Stimulated activated CD4-positive, alpha-beta T cell treated with anti-CD3 and anti-CD28 coated beads, Interleukin-4, amount 100 ng/mL, for 4 hours (primary cell): ENCODE measurements around the gene TECR.

ENCODE experiments used
- DNase-seq, 2 experiments: peaks; one replicate each; pipeline ENCODE4 v3.0.0-alpha.2; 2020

The TECR gene

DNA sequence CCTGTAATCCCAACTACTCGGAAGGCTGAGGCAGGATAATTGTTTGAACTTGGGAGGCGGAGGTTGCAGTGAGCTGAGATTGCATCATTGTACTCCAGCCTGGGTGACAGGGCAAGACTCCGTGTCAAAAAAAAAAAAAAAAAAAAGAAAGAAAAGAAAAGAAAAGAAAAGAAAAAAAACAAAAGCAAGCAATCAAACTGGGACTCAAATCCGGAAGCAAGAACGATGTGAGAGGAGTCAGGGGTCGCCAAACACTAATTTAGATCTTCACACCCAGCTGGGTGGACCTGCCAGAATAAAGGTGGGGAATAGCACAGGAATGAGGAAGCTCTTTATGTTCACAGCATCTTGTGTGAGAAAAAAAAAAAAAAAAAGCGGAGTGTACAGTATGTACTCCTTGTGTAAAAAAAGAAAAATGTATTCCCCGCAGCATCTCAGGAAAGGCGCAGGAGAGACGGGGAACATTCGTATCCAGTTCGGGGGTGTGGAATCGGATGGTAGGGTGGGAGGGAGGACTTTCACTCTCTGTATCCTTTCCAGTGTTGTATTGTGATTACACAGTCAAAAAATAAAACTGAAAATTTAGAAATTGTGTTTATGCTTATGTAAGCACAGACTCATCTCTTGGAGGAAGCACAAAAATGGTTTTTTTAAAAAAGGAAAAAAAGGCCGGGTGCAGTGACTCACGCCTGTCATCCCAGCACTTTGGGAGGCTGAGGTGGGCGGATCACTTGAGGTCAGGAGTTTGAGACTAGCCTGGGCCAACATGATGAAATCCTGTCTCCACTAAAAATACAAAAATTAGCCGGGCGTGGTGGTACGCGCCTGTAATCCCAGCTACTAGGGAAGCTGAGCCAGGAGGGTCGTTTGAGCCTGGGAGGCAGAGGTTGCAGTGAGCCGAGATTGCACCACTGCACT is 18.8 kb upstream of the TECR start:
- no peak for DNase-seq

DNA sequence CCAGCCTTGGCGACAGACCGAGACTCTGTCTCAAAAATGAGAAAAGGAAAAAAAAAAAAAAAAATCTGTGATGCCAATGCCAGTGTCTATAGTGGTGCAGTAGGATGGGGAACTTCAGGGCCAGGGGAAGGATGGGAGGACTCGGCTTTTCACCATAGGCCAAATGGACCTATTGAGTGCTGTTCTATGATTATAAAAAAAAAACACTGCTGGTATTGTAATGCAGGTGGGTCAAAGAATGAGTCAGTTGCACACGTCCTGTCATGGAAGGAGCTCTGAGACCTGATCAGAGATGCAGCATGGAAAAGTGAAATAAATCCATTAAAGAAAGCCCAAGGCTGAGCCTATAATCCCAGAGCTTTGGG is 18.2 kb upstream of the TECR start:
- DNase-seq: no peak

DNA sequence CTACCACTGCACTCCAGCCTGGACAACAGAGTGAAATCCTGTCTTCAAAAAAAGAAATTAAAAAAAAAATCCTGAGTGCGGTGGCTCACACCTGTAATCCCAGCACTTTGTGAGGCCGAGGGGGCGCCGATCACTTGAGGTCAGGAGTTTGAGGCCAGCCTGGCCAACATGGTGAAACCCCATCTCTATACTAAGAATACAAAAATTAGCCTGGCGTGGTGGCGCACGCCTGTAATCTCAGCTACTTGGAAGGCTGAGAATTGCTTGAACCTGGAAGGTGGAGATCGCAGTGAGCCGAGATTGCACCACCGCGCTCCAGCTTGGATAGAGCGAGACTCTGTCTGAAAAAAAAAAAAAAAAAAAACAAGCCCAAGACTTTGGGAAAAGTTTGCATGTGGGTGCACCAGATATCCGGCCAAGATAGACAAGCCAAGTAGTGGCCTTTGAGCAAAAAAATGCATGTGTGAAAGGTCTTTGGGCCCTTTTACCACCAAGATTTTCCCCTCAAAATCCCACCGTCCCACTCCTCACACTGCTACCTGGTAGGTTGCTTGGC is 16.9 kb upstream of the TECR start:
- no peak for DNase-seq

DNA sequence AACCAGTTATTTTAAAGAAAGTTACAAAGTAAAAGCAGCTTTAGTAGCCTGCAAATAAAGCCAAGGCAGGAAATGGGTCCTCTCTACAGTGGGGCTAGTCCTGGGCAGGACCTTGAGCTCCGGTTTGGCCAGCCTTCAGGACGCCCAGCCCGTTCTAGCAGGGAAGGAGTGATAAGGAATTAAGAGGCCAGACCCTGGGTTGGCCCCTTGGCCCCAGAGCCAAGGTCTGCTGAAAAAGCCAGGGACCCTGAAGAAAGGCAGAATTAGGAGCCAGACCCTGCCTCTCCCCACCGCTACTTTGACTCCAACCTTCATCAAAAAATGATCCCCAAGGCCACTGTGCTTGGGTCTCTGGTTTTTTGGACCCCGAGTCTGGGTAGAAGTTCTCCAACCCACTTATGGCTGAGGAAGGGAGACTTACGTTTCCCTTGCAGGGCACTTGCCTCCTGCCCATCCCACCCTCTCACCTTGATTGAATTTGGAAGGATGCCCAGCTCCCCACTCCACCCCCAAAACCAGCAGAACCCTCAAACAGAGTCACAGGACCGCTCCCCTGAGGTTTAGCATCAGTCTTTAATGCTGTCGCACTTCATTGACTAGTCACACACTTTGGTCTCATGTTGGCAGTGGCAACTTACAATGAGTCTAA is 15.1 kb upstream of the TECR start:
- no peak for DNase-seq

DNA sequence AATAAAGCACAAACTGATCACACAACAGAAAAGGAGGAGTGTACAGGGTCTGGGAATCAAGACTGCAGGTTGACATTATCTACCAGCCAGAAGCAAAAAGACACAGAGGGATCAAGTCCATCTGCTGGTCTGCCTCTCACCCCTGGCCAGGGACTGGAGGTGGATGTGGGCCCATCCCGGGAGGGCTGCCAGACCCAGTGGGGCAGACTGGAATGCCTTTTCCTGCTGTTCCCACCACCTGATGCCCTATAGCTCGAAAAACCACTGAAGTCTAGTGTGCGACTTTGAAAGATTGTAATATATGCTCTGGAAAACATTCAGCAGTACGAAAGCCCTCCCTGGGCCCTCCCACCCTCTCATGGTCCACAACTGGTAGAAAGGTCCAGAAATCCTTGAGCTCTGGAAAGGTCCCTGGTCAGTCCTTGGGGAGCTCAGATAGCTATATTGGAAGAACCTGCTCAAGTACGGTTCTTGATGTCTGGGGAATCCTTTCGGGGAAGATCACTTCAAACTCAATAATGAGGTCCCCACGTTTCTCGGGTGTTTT is 13.8 kb upstream of the TECR start:
- no peak for DNase-seq

DNA sequence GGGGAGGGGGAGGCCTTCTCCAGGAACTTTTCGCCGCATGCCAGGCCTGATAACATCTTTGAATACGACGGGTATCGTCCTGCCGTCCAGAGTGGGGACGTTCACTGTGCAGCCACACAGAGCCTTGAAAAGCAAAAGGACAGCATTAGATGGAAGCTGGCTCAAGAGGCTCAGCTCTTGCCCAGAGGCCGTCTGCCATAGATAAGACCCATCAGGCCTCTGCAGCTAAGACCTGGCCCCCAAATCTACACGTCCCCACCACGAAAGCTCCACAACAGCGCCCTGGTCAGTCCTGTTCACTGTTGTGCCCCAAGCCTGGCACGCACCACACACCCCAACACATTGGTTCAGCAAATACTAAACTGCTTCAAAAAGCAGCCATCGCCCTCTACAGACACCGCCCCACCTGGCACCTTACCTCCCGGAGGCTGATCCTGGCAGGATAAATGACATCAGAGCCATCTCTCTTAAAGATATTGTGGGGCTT is 13.3 kb upstream of the TECR start:
- DNase-seq: no peak

DNA sequence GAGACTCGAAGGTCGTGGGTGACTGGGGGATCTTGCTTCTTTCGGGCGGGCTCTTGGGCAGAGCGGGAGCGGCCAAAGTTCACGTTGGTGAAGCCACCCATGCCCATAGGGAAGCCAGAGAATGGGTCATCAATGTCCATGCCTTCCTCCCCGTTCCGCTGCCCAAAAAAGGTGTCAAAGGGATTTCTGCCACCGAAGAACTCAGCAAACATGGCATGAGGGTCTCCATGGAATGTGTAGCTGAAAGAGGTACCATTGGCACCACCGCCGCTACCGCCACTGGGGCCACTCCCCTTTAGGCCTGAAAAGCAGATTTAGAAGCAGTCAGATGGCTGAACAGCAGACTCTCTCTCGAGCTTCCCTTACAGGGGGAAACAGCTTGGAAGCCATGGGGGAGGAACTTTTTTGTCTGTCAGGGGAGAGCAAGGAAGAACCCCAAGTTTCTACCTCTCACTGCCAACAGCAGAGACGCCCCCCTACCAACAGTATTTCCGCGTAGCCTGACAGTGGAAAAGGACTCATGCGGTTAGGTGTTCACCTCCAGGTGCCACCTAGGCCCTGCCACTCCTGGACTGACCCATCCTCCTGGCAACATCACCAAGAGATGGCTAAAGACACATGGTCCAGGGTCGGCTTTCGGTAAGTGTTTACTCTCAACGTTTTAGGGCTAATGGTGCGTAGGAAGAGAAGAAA is 12.5 kb upstream of the TECR start:
- DNase-seq: no peak

DNA sequence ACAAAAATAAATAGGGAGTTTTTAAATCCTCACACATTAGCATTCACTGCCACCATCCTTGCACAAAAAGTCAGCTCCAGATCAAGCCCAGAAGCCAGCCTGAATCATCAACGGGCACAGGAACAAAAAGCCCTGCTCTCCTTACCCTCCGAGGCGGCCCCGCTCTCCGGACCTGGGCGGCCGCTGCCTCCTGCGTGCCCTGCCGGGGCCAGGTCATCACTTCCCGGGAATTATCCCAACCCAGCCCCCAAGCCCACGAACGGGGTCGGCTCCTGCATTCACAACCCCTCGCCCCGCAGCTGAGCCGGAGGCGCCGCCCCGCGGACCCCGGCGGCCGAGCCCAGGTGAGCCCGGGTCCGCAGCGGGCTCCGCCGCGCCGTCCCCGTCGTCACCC is 12.0 kb upstream of the TECR start:
- DNase-seq: peak in 1 of 2 experiments; percentile 24

DNA sequence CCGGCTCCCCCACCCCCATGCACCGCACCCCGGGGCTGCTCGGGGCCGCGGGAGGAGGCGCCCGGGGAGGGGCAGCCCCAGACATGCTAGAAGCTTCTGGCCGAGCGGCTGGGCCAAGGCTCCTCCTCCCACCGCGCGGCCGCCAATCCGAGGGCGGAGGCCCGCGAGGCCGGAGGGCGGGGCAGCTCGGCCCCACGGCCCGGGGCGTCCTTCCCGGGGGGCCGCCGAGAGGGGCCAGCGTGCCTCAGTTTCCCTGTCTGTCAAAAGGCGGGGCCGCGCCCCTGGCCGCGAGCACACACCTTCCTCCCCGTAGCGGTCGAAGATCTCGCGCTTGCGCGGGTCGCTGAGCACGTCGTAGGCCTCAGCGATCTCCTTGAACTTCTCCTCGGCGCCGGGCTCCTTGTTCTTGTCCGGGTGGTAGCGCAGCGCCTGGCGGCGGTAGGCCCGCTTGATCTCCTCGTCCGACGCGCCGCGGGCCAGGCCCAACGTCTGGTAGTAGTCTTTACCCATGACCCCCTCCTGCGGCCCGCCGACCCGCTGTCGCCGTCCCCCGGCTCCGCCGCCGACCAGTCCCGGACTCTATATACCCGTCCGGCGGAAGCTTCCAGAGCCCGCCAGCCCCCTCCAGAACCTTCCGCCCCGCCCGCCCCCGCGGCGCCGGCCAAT is 11.4 kb upstream of the TECR start, which contains the start of gene DNAJB1:
TSS of gene DNAJB1 (minus strand) at position 558 of the 666 bp plus-strand sequence. CDS start at position 510, 48 bp downstream.
- DNase-seq: peak; percentile 62 to 69

DNA sequence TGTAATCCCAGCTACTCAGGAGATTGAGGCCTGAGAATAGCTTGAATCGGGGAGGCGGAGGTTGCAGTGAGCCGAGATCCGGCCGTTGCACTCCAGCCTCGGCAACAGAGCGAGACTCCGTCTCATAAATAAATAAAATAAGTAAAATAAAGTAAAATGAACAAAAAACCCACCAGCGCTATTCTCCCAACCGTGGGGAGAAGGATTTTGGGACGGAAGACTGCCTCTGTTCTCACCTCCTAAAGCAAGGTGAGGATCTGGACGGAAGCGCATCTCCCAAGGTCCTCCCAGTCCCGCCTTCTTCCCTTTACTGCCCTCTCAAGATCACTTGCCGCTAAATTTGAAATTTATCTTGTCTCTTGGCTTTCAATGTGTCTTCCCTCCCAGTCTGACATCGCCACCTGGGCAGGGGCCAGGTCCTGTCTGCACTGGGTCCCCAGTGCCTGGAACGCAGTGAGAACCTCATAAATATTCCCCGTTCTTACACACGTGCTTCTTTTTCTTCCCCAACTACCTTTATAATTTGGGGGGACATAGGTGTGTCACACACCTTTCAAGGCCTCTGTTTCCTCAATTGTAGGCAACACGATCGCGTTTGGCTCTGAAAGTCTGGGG is 10.0 kb upstream of the TECR start:
- DNase-seq: no peak

DNA sequence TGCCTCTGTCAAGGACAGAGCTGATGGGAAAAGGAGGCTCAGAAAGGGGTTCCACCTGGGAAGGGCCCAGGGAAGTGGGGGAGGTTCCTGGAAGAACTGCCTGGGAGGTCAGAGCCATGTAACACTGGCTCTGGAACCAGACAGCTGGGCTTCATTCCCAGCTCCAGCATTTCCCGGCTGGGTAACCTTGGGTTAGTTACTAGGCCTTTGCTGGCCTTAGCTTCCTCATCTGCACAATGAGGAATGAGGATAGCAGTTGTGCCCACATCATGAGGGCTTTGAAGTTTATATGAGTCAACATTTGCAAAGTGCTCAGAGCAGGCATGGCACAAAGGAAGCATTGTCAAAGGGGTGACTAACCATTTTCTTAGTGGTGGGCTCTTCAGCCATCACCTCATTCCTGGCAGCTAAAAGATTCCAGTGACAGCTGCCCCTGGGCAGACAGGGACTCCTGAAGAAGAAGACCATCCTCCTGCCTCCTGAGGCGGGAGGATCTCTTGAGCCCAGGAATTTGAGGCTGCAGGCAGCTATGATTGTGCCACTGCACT is 9.5 kb upstream of the TECR start:
- DNase-seq: peak in 1 of 2 experiments; percentile 47

DNA sequence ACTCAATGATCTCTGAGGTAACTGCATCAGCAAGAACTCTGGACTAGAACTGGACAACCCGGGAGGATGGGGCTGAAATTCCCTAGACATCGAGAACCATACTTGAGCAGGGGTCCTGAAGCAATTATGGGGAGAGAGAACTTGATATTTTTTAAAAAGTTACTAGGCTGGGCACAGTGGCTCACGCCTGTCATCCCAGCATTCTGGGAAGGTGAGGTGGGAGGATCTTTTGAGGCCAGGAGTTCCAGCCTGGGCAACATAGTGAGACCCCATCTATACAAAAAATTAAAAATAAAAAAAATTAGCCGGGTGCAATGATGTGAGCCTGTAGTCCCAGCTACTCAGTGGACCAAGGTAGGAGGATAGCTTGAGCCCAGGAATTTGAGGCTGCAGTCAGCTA is 8.9 kb upstream of the TECR start:
- DNase-seq: no peak

DNA sequence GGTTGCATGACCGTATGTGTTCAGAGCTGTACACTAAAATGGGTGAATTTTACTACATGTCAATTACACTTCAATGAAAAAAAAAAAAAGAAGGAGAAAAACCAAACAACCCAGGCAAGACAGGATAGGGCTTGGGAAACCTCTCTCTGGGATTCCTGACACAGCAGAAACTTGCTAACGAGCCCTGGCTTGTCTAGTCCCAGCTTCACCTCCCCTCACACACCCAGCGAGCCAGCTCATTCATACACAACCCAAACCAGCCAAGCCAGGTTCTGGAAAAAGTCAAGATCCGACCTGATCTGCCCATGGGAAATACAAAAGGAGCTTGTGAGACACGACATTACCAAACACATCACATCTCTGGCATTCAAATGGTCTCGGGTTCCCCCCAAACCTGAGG is 3.7 kb upstream of the TECR start:
- DNase-seq: no peak

DNA sequence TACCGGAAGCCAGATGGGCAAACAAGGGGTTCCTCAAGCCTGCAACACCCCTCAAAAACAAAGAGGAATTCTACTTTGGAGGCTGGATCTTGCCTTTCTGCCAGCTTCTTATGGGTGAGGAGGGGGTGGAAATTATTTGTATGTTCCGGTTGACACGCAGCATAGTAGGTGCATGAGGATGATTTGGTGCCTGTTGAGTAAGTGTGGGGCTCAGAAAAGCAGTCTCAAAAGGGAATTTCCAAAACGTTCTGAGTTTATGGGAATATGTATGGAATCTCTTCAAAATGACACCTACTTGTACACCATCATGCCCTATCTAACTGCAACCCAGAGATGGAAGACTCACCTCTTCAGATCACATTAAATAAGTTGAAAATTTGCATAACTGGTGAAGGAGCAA is 3.0 kb upstream of the TECR start:
- no peak for DNase-seq

DNA sequence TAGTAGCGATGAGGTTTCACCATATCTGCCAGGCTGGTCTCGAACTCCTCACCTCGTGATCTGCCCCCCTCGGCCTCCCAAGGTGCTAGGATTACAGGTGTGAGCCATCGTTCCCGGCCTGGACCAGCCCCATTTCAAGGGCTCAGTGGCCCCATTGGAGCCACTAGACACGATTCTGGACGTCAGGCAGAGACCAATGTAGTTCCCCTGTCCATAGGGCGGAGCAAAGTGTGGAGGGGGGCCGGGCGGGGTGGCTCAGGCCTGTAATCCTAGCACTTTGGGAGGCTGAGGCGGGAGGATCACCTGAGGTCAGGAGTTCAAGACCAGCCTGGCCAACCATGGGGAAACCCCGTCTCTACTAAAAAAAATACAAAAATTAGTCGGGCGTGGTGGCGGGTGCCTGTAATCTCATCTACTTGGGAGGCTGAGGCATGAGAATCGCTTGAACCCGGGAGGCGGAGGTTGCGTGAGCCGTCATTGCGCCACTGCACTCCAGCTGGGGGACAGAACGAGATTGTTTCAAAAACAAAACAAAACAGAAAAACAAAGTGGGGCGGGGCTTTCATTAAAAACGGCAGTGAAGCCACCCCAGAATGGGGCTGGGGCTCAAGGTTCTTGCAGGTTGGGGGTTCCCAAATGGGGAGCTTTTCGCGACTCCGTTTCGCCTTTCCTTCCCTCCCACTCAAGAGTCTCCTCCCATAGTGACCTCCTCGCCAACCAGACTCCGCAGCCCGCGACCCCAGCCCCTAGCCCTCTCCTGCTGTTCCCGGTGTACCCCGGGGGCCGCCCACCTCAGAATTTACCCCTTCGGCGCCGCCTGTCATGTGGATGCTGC is 758 bp upstream of the TECR start:
- DNase-seq: no peak

DNA sequence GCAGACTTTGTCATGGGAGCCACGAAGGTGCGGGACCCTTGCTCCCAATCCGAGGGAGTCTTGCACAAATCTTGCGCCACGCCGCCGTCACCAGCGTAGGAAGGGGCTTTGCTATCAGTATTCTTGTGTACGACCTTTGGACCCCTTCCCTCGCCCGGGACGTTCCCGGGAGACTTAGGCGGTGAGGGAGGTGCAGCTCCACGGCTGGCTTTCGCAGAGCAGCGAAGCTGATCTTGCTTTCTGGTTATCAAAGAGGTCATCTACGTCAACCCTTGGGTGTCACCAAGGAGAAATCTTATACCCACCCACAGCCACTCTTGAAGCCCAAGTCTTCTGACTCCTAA is 583 bp downstream of the TECR start:
- no peak for DNase-seq

DNA sequence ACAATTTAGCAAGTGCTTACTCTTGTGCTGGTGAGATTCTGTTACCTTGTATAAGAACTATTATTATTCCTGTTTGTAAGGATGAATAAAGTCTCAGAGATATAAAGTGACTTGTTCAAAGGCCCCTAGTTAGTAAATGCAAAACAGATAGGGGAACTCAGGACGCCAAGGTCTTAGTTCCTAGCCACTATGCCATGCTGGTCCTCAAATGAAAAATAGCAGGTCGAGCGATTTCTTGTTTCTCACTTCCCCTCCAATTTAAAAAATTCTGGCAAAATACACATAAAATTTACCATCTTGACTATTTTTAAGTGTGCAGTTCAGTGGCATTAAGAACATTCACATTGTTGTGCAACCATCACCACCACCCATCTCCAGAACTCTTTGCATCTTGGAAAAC is 1.1 kb downstream of the TECR start:
- no peak for DNase-seq

DNA sequence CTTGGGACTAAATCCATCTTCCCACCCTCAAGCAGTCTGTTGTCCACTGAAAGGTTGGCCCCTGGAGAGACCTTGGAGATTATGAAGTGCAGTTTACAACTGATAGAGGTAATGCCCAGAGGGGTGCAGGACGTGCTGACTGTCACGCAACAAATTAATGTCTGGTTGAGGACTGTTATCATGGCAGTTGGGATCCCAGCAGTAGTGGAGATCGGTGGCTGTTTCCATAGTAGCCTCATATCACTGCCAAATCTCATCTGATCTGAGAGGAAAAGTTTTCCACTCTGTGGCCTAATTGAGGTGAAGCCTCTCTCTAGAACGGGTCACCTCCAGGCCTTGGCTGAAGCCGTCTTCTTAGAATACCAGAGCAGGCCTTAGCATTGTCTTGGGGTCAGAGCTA is 4.1 kb downstream of the TECR start:
- no peak for DNase-seq

DNA sequence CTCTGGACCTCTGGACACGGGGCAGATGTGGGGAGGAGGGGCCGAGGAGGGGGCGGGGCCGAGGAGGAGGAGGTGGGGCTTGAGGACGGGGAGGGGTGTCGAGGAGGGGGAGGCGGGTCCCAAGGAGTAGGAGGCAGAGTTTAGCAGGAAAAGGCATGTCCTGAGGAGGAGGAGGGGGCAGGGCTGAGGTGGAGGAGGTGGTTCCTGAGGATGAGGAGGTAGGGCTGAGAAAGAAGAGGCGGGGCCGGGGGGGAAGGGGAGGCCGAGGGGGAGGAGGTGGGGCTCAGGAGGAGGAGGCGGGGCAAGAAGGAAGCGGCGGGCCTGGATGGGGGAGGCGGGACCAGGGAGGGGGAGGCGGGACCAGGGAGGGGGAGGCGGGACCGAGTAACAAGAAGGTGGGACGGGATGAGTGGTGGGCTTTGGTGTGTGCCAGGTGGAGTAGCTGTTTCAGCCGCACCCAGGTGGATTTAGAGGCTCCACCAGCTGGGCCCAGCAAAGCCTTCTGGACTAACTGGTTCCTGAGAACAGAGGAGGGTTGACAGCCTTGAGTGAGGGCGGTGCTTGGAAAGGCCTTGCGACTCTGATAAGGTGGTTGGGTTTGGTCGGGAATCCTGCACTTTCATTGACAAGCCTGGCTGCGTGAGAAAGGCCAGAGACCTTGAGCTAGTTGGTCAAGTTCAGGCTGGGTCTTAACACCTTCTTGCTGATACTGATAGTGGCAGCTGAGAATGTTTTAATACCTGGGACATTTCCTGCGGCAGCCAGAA is 7.7 kb downstream of the TECR start:
- DNase-seq: peak; percentile 39 to 41
